ENCODE measurements around the gene SHISA5.

GRCh38 chr3:48467473-48468267 is 36.3 kb downstream of the SHISA5 start:
- no peak for TF ChIP-seq CTCF (IDR thresholded peaks at IDR 0.05; ENCODE audit: low read depth, low read length)
- no peak for TF ChIP-seq EZH2phosphoT487 (IDR thresholded peaks at IDR 0.05; ENCODE audit: low read depth)
